NCI-H2171 (cell line): ENCODE results near the gene HIRA.
"Not testable (repeated sequence)": the region's sequence is repeated elsewhere in the genome, so short reads cannot be mapped to it uniquely, and the experiment has no call there.

Experiments
- DNase-seq: peaks from one replicate; lab custom pipeline; 2025; lab: John Stamatoyannopoulos, UW

The HIRA gene

GRCh38 chr22:19463491-19464469 lies 32.2 kb upstream of the HIRA start:
- DNase-seq: no peak

DNA sequence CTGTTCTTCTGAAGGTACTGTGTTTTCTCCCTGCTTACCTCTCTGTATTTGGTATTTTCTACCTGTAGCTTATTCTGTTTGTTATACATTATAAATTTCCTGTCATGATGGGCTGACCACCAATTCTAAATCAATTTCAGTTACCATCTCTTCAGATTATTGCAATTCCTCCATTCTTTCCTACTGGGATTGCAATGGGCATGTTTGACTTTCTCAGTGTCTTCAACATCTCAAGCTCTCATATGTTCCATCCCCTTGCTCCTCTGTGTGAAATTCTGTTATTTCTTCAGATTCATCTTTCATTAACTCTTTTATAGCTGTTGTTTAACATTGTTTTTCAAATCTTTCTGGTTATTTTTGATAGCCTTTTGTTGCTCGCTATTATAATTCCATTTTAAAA lies 31.5 kb upstream of the HIRA start:
- DNase-seq: no peak

DNA sequence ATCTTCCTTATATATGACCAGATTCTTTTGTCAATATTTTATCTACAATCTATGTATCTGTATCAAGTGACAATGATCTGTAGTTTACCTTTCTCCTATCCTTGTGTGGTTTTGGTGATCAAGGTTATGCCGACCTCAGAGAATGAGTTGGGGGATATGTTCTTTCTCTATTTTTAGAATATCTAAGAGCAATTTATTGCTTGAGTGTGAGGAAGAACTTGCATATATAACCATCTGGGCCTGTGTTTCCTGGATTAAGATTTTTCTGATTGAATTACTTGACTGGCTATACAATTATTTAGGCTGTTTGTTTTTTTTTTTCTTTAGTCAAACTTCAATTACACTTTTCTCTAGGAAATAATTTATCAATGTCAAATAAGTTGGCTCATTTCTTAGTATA lies 30.0 kb upstream of the HIRA start:
- no peak for DNase-seq

DNA sequence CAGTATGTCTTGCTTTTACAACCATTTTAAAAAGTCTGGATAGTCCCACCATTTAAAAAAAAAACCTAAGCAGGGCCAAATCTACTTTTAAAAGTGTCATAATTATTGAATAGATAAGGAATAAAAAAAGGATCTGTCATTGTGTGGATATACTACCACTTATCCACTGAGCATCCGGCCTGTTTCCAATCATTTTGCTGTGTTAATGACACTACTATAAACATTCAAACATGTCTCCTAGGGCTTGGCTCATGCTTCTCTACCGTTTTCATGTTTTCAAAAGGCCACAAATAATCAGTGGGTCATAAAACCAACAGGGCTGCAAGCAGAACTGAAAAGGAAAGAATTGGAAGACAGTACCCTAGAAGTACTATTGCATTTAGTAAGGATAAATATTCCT lies 28.5 kb upstream of the HIRA start:
- no peak for DNase-seq

GRCh38 chr22:19457828-19458428 lies 26.4 kb upstream of the HIRA start:
- DNase-seq: no peak

DNA sequence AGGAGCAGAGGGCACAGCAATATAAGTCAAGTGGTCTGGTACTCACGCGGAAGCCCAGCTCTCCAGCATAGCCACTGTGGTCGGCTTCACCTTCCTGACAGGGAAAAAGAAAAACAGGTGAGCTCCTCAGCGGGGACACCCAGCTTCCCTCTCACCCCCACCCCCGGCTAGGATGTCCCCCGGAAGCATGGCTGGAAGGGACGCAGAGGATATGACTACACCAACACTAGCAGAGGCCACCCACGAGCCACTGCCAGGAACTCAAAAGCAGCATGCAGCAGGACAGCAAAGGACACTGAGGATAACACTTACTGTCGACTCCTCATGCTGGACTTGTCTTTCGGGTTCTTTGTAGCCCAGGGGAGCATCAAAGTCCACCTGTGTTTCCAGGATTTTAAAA lies 25.0 kb upstream of the HIRA start:
- no peak for DNase-seq

DNA sequence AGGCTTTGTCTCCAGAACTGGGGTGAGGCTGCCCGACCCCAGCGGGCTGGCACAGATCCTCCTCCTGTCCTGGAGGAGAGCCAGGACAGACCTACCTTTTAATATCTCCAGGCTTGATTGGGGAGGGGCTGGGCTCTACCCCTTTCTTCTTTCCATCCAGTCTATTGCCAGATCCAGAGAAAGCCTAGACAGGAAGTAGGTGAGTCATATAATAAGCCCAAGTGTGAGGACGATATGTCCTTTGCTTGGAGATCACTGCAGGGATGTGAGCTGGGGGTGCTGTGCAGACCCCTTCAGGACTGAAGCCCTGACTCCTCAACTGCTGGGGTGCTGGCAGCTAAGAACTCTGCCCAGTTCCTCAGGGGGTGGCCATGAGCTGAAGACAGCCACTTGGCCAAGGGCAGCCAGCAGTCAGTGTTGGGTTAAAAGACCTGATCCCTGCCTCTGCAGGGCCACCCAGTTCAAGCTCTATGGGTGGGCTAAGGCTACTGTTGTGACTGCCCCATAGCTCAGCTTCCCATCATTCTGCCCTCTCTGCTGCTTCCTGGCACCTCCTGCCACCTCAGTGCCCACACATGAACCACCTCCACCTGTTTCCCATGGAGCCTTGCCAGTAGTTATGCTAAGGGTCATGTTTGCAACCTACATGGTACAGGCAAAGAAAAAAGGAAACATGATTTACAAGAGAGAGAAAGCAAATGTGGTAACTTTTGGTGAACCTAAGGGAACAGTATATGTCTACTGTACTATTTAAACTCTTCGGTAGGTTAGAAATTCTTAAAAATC lies 24.2 kb upstream of the HIRA start:
- DNase-seq: no peak

GRCh38 chr22:19455033-19455432 lies 23.5 kb upstream of the HIRA start:
- no peak for DNase-seq

DNA sequence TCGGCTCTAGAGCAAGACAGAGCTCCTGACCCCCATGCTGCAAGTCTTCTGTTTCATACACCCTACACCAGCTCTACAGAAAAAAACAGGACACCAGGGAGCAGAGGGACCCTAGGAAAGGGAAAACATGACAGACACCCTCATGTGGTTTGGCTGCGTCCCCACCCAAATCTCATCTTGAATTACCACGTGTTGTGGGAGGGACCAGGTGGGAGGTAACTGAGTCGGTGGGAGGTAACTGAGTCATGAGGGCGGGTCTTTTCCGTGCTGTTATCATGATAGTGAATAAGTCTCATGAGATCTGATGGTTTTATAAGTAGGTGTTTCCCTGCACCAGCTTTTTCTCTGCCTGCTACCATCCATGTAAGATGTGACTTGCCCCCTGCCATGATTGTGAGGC lies 22.6 kb upstream of the HIRA start:
- no peak for DNase-seq

DNA sequence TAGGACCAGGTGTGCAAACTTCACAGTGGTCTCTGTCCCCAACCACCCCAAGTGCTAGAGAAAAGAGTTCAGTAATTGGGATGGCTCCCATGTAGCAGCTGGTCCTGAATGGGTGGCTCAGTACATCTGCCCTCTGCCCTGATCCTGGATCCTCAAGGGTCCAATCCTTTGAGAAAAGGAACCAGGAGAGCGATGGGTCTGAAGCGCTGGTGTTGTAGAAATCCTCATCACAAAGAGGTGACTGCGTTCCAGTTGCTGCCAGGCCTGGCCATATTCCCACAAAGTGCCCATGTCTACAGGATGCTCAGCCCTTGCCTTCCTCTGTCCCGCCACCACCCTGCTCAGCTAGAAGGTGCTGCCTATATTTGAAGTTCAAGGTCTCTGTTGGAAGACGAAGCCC lies 22.2 kb upstream of the HIRA start:
- DNase-seq: no peak

- no peak for DNase-seq
Measured at GRCh38 chr22:19451570-19451969, 20.0 kb upstream of the HIRA start.

GRCh38 chr22:19450363-19451175 lies 19.0 kb upstream of the HIRA start:
- DNase-seq: no peak

GRCh38 chr22:19449422-19449767 lies 17.9 kb upstream of the HIRA start:
- no peak for DNase-seq

DNA sequence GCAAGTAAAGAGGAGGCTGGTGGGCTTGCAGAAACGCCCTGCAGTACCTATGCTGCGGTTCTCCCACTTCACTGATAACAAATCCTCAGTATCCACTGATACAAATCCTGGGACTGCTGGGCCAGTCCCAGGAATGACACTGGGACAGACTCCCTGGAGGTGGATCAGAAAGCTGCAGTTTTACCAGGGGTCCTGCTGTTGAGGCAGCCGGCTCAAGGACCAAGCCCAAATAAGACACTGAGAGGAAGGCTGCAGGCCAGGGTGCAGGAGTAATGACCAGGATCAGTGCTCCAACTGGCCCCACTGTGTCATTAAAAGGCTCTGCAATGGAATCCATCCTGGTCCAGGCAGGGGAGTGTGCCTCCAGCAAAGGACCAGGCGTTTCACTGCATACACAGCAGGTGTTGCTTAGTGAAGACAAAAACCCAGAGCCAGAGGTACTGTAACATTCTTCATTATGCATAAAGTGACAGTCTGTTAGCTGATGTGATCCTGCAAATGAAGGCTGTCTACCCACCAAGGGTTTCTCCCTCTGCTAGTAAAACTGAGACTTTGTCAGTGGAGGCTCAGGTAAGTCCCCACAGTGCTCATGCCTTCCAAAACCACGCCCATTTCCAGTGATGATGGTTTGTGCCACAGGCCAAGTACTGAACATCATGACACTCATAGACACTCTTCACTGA lies 17.3 kb upstream of the HIRA start:
- no peak for DNase-seq

DNA sequence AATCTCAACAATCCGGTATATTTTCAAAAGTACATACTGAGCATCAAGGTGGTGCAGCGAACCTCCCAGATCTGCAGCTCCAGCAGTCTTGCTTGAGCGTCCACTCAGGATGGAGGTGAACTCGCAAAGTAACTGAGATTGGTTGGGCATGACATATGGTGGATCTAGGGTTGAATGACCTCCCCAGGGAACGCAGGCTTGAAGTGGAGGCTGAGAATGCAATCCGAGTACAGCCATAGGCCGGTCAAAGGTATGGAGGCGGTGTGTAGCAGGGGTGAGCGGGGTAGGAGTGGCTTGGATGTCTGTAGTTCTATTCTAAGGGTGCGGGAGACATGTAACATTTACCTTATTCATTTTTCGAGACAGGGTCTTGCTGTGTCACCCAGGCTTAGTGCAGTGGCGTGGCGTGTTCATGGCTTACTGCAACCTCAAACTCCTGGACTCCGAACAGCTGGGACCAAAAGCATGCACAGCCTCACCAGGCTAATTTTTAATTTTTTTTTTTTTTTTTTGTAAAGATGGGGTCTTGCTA lies 16.6 kb upstream of the HIRA start:
- peak; percentile 96 for DNase-seq

DNA sequence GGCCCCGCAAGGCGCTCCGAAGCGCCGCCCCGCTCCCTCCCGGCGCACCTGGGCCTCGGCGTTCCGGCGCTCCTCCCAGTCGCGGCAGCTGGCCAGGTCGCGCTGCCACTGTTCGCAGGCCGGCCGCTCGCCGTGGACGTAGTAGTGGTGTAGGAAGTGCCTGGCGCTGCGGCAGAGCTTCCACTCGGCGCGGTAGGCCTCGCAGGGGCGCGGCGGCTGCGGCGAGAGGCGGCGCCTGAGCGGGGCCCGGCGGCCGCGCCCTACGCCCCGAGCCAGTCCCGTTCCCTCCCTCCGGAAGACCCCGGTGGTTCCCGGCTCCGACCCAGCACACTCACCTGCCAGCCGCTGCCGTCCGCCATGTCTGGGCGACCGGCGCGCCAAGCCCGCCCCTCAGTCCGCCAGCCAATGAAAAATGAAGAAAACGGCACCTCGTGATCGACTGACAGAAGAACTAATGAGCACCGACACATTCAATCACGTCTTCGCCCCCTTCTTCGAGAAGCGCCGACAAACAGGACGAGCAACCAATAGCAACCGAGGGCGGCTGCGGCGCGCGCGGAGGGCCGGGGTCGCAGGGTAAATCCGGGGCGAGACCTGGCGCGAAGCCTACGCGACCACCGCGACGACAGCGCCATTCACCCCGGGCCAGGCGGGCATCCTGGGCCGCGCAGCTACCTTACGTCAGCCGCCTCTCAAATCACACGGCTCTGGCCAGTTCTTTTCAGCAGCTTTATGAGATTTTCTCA lies 16.0 kb upstream of the HIRA start, which contains the start of gene C22orf39:
Gene C22orf39, minus strand, starts transcription at position 382 of the 746 bp plus-strand sequence. Its CDS starts 23 bp downstream, at position 359.
- peak; percentile 94 for DNase-seq

- DNase-seq: no peak
Measured at GRCh38 chr22:19446603-19447329, 15.2 kb upstream of the HIRA start.

GRCh38 chr22:19445279-19445982 lies 13.9 kb upstream of the HIRA start:
- not testable (repeated sequence) for DNase-seq
